Type B pancreatic cell (in vitro differentiated cells): ENCODE data around the gene PCDH15. TPM values are rescaled to one million over a fixed set of nuclear protein-coding genes. Genes with fewer than 3 reads are reported as not detected.

Experiments used
- DNase-seq: peaks from one replicate; pipeline ENCODE4 v3.0.0; 2021; ENCODE audit warnings: mixed read lengths; ENCODE audit not compliant: unreplicated experiment; ENCODE audit errors: extremely low spot score
- H3K27ac Mint-ChIP-seq: 2 replicates; pipeline ENCODE4 v1.8.0; 2021; ENCODE audit warnings: mild to moderate bottlenecking, mixed read lengths
- H3K27me3 Mint-ChIP-seq: 2 replicates; pipeline ENCODE4 v1.8.0; 2021; ENCODE audit warnings: mixed read lengths
- H3K36me3 Mint-ChIP-seq: 2 replicates; pipeline ENCODE4 v1.8.0; 2021; ENCODE audit warnings: mixed read lengths
- H3K4me1 Mint-ChIP-seq: one replicate; pipeline ENCODE4 v1.8.0; 2021; ENCODE audit warnings: mixed read lengths; ENCODE audit not compliant: unreplicated experiment
- H3K4me3 Mint-ChIP-seq: 2 replicates; pipeline ENCODE4 v1.8.0; 2021; ENCODE audit warnings: mild to moderate bottlenecking, mixed read lengths
- H3K9me3 Mint-ChIP-seq: 2 replicates; pipeline ENCODE4 v1.8.0; 2021; ENCODE audit warnings: mixed read lengths
- CTCF ChIP-seq: fragments of 200-600 bp; sonication (generic); conservative IDR thresholded peaks from 2 replicates; pipeline ENCODE4 v1.5.0; 2021; ENCODE audit warnings: antibody characterized with exemption, mild to moderate bottlenecking
- total RNA-seq: library from RNA; stranded (reverse); gene quantifications from 2 replicates; pipeline ENCODE4 v1.2.1, GENCODE V29; 2021; ENCODE audit warnings: low replicate concordance

The PCDH15 gene
- total RNA-seq, 1 donor from 2014 or later: 3.5 TPM

- Mint-ChIP-seq H3K27me3 (no peaks in the 10 kb centered on the region), H3K9me3 (peaks cover 13% of the 10 kb centered on the region), H3K4me1 (no peaks in the 10 kb centered on the region), H3K27ac (no peak overlapping the region), H3K4me3 (no peak overlapping the region), H3K36me3 (peaks cover 4% of the 10 kb centered on the region)
- DNase-seq: no peak
- TF ChIP-seq CTCF: no peak
Measured at GRCh38 chr10:54139819-54140428, 661.1 kb downstream of the PCDH15 start.

GRCh38 chr10:54137396-54137795 is 663.6 kb downstream of the PCDH15 start:
- peaks cover 4% of the 10 kb centered on the region for H3K36me3 Mint-ChIP-seq
- no peak for DNase-seq
- TF ChIP-seq CTCF: no peak
- H3K4me1 Mint-ChIP-seq: peaks cover 5% of the 10 kb centered on the region
- H3K4me3 Mint-ChIP-seq: no peak overlapping the region
- H3K27ac Mint-ChIP-seq: no peak overlapping the region
- no peaks in the 10 kb centered on the region for H3K27me3 Mint-ChIP-seq
- H3K9me3 Mint-ChIP-seq: peaks cover 5% of the 10 kb centered on the region

GRCh38 chr10:54133203-54133602 is 667.8 kb downstream of the PCDH15 start:
- Mint-ChIP-seq H3K27ac (no peak overlapping the region), H3K36me3 (peaks cover under 1% of the 10 kb centered on the region), H3K4me3 (no peak overlapping the region), H3K27me3 (no peaks in the 10 kb centered on the region), H3K9me3 (peaks cover under 1% of the 10 kb centered on the region), H3K4me1 (peaks cover 5% of the 10 kb centered on the region)
- TF ChIP-seq CTCF: peak; percentile 69
- DNase-seq: no peak

GRCh38 chr10:54131833-54132232 is 669.2 kb downstream of the PCDH15 start:
- Mint-ChIP-seq H3K27ac (no peak overlapping the region), H3K36me3 (no peaks in the 10 kb centered on the region), H3K9me3 (no peaks in the 10 kb centered on the region), H3K27me3 (no peaks in the 10 kb centered on the region), H3K4me3 (no peak overlapping the region), H3K4me1 (peaks cover 5% of the 10 kb centered on the region)
- DNase-seq: no peak
- no peak for TF ChIP-seq CTCF

- no peaks in the 10 kb centered on the region for H3K27me3 Mint-ChIP-seq
- DNase-seq: no peak
- peaks cover 5% of the 10 kb centered on the region for H3K4me1 Mint-ChIP-seq
- H3K27ac Mint-ChIP-seq: no peak overlapping the region
- no peaks in the 10 kb centered on the region for H3K36me3 Mint-ChIP-seq
- no peaks in the 10 kb centered on the region for H3K9me3 Mint-ChIP-seq
- H3K4me3 Mint-ChIP-seq: no peak overlapping the region
- no peak for TF ChIP-seq CTCF
Measured at GRCh38 chr10:54130394-54130793, 670.6 kb downstream of the PCDH15 start.
